ENCODE data around the gene TIRAP. TPM values are rescaled to one million over a fixed set of nuclear protein-coding genes. Genes with fewer than 3 reads are reported as not detected.

The TIRAP gene
- polyA plus RNA-seq, 1 of the 3 experiments (the other 2 are of a cell fraction), result 5.5 TPM

DNA sequence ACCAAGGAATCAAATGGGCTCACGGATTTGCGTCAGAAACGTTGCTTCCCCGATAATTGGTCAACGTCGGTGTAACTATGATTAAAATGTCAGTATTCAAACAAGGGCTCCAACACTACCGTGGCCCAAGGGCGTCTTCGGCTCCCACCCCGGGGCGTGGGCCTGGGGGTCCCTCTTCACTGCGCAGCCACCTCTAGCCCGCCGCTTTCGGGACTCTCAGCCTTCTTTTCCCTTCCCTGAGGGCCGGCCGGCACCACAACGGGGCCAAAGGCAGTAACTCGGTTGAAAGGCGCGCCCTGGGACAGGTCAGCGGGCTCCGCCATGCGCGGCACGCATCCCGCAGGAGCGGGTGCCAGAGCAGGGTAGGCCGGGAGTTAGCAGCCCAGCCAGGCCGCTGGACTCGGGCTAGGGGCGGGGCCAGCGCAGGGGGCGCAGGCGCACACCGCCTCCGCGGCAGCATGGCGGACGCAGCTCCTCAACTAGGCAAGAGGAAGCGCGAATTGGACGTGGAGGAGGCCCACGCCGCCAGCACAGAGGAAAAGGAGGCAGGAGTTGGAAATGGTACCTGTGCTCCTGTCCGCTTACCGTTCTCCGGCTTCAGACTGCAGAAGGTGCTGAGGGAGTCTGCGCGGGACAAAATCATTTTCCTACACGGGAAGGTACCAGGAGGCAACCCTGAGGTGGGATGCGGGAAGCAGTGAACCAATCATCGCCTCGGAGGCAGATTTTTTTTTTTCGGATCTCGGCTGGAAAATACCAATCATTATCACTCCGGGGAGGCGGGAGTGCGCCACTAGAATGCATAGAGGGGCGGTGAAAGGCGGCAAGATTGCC, 20.9 kb downstream of the TIRAP start, which contains the start of gene DCPS (continued):
- TF ChIP-seq SMC3 (IDR thresholded peaks at IDR 0.05; ENCODE audit: low read depth, low read length), result no peak
- TF ChIP-seq, protein P1, sequence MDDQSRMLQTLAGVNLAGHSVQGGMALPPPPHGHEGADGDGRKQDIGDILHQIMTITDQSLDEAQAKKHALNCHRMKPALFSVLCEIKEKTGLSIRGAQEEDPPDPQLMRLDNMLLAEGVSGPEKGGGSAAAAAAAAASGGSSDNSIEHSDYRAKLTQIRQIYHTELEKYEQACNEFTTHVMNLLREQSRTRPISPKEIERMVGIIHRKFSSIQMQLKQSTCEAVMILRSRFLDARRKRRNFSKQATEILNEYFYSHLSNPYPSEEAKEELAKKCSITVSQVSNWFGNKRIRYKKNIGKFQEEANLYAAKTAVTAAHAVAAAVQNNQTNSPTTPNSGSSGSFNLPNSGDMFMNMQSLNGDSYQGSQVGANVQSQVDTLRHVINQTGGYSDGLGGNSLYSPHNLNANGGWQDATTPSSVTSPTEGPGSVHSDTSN (IDR thresholded peaks at IDR 0.05), result no peak
- 0 out of 2 replicates have a peak, but pooled peaks have one; percentile 1 for TF ChIP-seq RCOR1 (IDR thresholded peaks at IDR 0.05; ENCODE audit: low read length)
- no peak for TF ChIP-seq GATA2 (CRISPR knock-in tag; IDR thresholded peaks at IDR 0.05)
- TF ChIP-seq YY1 (IDR thresholded peaks at IDR 0.05; ENCODE audit: low read depth), result peak; percentile 91
- TF ChIP-seq SIN3A (IDR thresholded peaks at IDR 0.05; ENCODE audit: borderline replicate concordance, low read depth, low read length), result peak; percentile 77; the same call in 1 of the 2 replicates
- TF ChIP-seq TAF1 (IDR thresholded peaks at IDR 0.05; ENCODE audit: borderline replicate concordance, low read depth, low read length), result peak; percentile 91
- TF ChIP-seq RFX5 (IDR thresholded peaks at IDR 0.05; ENCODE audit: low read length), result peak; percentile 53
- 0 out of 2 replicates have a peak, but pooled peaks have one; percentile 19 for TF ChIP-seq TEAD4 (IDR thresholded peaks at IDR 0.05; ENCODE audit: borderline replicate concordance, insufficient read depth)
- TF ChIP-seq, protein P2, sequence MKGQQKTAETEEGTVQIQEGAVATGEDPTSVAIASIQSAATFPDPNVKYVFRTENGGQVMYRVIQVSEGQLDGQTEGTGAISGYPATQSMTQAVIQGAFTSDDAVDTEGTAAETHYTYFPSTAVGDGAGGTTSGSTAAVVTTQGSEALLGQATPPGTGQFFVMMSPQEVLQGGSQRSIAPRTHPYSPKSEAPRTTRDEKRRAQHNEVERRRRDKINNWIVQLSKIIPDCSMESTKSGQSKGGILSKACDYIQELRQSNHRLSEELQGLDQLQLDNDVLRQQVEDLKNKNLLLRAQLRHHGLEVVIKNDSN (IDR thresholded peaks at IDR 0.05; ENCODE audit: borderline replicate concordance, low read depth), result no peak
- no peak for TF ChIP-seq CHD2 (IDR thresholded peaks at IDR 0.05; ENCODE audit: low read length, partially characterized antibody)
- TF ChIP-seq USF2 (IDR thresholded peaks at IDR 0.05; ENCODE audit: borderline replicate concordance, low read depth, low read length), result no peak

GRCh38 chr11:126304457-126305075, 21.7 kb downstream of the TIRAP start:
- peak; percentile 32 for DNase-seq
- TF ChIP-seq, protein P3, sequence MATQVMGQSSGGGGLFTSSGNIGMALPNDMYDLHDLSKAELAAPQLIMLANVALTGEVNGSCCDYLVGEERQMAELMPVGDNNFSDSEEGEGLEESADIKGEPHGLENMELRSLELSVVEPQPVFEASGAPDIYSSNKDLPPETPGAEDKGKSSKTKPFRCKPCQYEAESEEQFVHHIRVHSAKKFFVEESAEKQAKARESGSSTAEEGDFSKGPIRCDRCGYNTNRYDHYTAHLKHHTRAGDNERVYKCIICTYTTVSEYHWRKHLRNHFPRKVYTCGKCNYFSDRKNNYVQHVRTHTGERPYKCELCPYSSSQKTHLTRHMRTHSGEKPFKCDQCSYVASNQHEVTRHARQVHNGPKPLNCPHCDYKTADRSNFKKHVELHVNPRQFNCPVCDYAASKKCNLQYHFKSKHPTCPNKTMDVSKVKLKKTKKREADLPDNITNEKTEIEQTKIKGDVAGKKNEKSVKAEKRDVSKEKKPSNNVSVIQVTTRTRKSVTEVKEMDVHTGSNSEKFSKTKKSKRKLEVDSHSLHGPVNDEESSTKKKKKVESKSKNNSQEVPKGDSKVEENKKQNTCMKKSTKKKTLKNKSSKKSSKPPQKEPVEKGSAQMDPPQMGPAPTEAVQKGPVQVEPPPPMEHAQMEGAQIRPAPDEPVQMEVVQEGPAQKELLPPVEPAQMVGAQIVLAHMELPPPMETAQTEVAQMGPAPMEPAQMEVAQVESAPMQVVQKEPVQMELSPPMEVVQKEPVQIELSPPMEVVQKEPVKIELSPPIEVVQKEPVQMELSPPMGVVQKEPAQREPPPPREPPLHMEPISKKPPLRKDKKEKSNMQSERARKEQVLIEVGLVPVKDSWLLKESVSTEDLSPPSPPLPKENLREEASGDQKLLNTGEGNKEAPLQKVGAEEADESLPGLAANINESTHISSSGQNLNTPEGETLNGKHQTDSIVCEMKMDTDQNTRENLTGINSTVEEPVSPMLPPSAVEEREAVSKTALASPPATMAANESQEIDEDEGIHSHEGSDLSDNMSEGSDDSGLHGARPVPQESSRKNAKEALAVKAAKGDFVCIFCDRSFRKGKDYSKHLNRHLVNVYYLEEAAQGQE (IDR thresholded peaks at IDR 0.05; ENCODE audit: low read depth, low read length), result no peak
- no peak for TF ChIP-seq ELF1 (IDR thresholded peaks at IDR 0.05)
- TF ChIP-seq NFIC (IDR thresholded peaks at IDR 0.05; ENCODE audit: borderline replicate concordance), result no peak
- TF ChIP-seq TAF1 (IDR thresholded peaks at IDR 0.05; ENCODE audit: borderline replicate concordance, low read depth, low read length), result no peak
- no peak for TF ChIP-seq EZH2phosphoT487 (IDR thresholded peaks at IDR 0.05; ENCODE audit: borderline replicate concordance, low read depth)
- TF ChIP-seq, protein P1 (IDR thresholded peaks at IDR 0.05), result no peak
- TF ChIP-seq JUND (IDR thresholded peaks at IDR 0.05), result no peak
- TF ChIP-seq GATA2 (CRISPR knock-in tag; IDR thresholded peaks at IDR 0.05), result no peak
- no peak for TF ChIP-seq EP300 (IDR thresholded peaks at IDR 0.05; ENCODE audit: borderline replicate concordance in 1 of 2, low read depth in 1 of 2, low read length in 1 of 2)
- TF ChIP-seq YY1 (IDR thresholded peaks at IDR 0.05; ENCODE audit: low read depth), result no peak
- TF ChIP-seq NRF1 (IDR thresholded peaks at IDR 0.05; ENCODE audit: low read depth, low read length), result no peak
- TF ChIP-seq POLR2AphosphoS5 (IDR thresholded peaks at IDR 0.05; ENCODE audit: low read depth, low read length), result no peak
- no peak for TF ChIP-seq TCF12 (IDR thresholded peaks at IDR 0.05)
- POLR2A ChIA-PET, result interaction anchor here (0.6 to 1.2 kb wide), 6 partner anchors 13 to 1710 kb away, joined by 3 to 7 read pairs (median 4); partner anchors contain the start of genes FOXRED1, SRPRA and TIRAP

More at GRCh38 chr11:126304457-126305075, 21.7 kb downstream of the TIRAP start:
- H3K9me2 ChIP-seq, result no peaks in the 10 kb centered on the region
- no peaks in the 10 kb centered on the region for H4K20me1 ChIP-seq (ENCODE audit: insufficient read depth)
- peaks cover 19% of the 10 kb centered on the region for H3F3A ChIP-seq (replicated peaks; ENCODE audit: insufficient read depth)
- peaks cover under 1 to 1% of the 10 kb centered on the region in 2 experiments for H3K36me3 ChIP-seq (replicated peaks in 1 of 2; ENCODE audit: control insufficient read depth in 1 of 2, insufficient read depth in 2 of 2, low read length in 1 of 2)
- peak overlapping the region; percentile 63 to 72 for H3K4me3 ChIP-seq (ENCODE audit: low read depth in 2 of 2, low read length in 1 of 2)
- 36% methylated on average over 12 of the region's 12 CpGs for WGBS (ENCODE audit: low lambda C conversion rate)
- peak overlapping the region; percentile 85 for H2AFZ ChIP-seq (ENCODE audit: low read depth)
- peak overlapping the region; percentile 97 for H3K9ac ChIP-seq
- CTCF ChIA-PET, result interaction anchor here (1.2 to 10.0 kb wide), 2 partner anchors 179 to 305 kb away, joined by 3 to 172 read pairs; no protein-coding TSS in a partner anchor
- peaks cover 38% of the 10 kb centered on the region for H3K79me2 ChIP-seq (ENCODE audit: insufficient read depth)
- no peaks in the 10 kb centered on the region for H3K27me3 ChIP-seq (ENCODE audit: insufficient read depth)
- no peaks in the 10 kb centered on the region for H3K9me3 ChIP-seq
- H3K27ac ChIP-seq (ENCODE audit: low read depth in 2 of 2, low read length in 1 of 2), result peak overlapping the region; percentile 92 to 94
- H3K4me2 ChIP-seq, result peak overlapping the region; percentile 82
- peaks cover 0 to 9% of the 10 kb centered on the region in 2 experiments; a peak in 2 of 4 replicates for H3K4me1 ChIP-seq (ENCODE audit: control insufficient read depth in 1 of 2, insufficient read depth in 2 of 2, low read depth in 1 of 2, low read length in 1 of 2)
